Measurements from ENCODE around the gene UBA3. TPM values are rescaled to one million over a fixed set of nuclear protein-coding genes. Genes with fewer than 3 reads are reported as not detected.

Gene UBA3
- total RNA-seq (2014; rRNA removed; shearing (Covaris generic)): 71.4 and 77.6 TPM in 2 replicates

- peak; percentile 93 for DNase-seq (ENCODE audit: low spot score)
- in situ Hi-C loops (cut with HindIII; ENCODE audit: low sequenced_read_pairs): no loop called here
Measured at GRCh38 chr3:69080233-69080920, at the start of gene UBA3. Gene UBA3 (minus strand): TSS chr3:69080365. CDS start chr3:69080353, 12 bp downstream.

- in situ Hi-C loops (cut with HindIII; ENCODE audit: low sequenced_read_pairs): no loop called here
- no peak for DNase-seq (ENCODE audit: low spot score)
Measured at GRCh38 chr3:69129531-69129930, 49.4 kb upstream of the UBA3 start.

GRCh38 chr3:69128509-69128908 lies 48.3 kb upstream of the UBA3 start:
- in situ Hi-C loops (cut with HindIII; ENCODE audit: low sequenced_read_pairs): no loop called here
- DNase-seq (ENCODE audit: low spot score): no peak

GRCh38 chr3:69126999-69127398 lies 46.8 kb upstream of the UBA3 start:
- in situ Hi-C loops (cut with HindIII; ENCODE audit: low sequenced_read_pairs): no loop called here
- DNase-seq (ENCODE audit: low spot score): no peak

GRCh38 chr3:69126216-69126615 lies 46.1 kb upstream of the UBA3 start:
- no peak for DNase-seq (ENCODE audit: low spot score)
- in situ Hi-C loops (cut with HindIII; ENCODE audit: low sequenced_read_pairs): no loop called here

GRCh38 chr3:69122403-69122802 lies 42.2 kb upstream of the UBA3 start, which contains the start of gene LMOD3:
Gene LMOD3 (minus strand): TSS chr3:69122595. CDS start chr3:69122386, 209 bp downstream.
- in situ Hi-C loops (cut with HindIII; ENCODE audit: low sequenced_read_pairs): no loop called here
- no peak for DNase-seq (ENCODE audit: low spot score)

GRCh38 chr3:69121950-69122349 lies 41.8 kb upstream of the UBA3 start:
- no peak for DNase-seq (ENCODE audit: low spot score)
- in situ Hi-C loops (cut with HindIII; ENCODE audit: low sequenced_read_pairs): no loop called here

GRCh38 chr3:69121513-69121912 lies 41.3 kb upstream of the UBA3 start:
- in situ Hi-C loops (cut with HindIII; ENCODE audit: low sequenced_read_pairs): no loop called here
- DNase-seq (ENCODE audit: low spot score): no peak

- peak; percentile 80 for DNase-seq (ENCODE audit: low spot score)
- in situ Hi-C loops (cut with HindIII; ENCODE audit: low sequenced_read_pairs): no loop called here
Measured at GRCh38 chr3:69120879-69121464, 40.8 kb upstream of the UBA3 start.

- no peak for DNase-seq (ENCODE audit: low spot score)
- in situ Hi-C loops (cut with HindIII; ENCODE audit: low sequenced_read_pairs): no loop called here
Measured at GRCh38 chr3:69119681-69120080, 39.5 kb upstream of the UBA3 start.

GRCh38 chr3:69119138-69119537 lies 39.0 kb upstream of the UBA3 start:
- in situ Hi-C loops (cut with HindIII; ENCODE audit: low sequenced_read_pairs): no loop called here
- DNase-seq (ENCODE audit: low spot score): no peak

GRCh38 chr3:69118555-69118954 lies 38.4 kb upstream of the UBA3 start:
- in situ Hi-C loops (cut with HindIII; ENCODE audit: low sequenced_read_pairs): no loop called here
- DNase-seq (ENCODE audit: low spot score): no peak

GRCh38 chr3:69116897-69117296 lies 36.7 kb upstream of the UBA3 start:
- in situ Hi-C loops (cut with HindIII; ENCODE audit: low sequenced_read_pairs): no loop called here
- no peak for DNase-seq (ENCODE audit: low spot score)

GRCh38 chr3:69116162-69116561 lies 36.0 kb upstream of the UBA3 start:
- in situ Hi-C loops (cut with HindIII; ENCODE audit: low sequenced_read_pairs): no loop called here
- no peak for DNase-seq (ENCODE audit: low spot score)

- in situ Hi-C loops (cut with HindIII; ENCODE audit: low sequenced_read_pairs): no loop called here
- DNase-seq (ENCODE audit: low spot score): no peak
Measured at GRCh38 chr3:69115731-69116130, 35.6 kb upstream of the UBA3 start.

GRCh38 chr3:69113536-69113935 lies 33.4 kb upstream of the UBA3 start:
- no peak for DNase-seq (ENCODE audit: low spot score)
- in situ Hi-C loops (cut with HindIII; ENCODE audit: low sequenced_read_pairs): no loop called here

- DNase-seq (ENCODE audit: low spot score): no peak
- in situ Hi-C loops (cut with HindIII; ENCODE audit: low sequenced_read_pairs): no loop called here
Measured at GRCh38 chr3:69110941-69111546, 30.9 kb upstream of the UBA3 start.

GRCh38 chr3:69108811-69109210 lies 28.6 kb upstream of the UBA3 start:
- in situ Hi-C loops (cut with HindIII; ENCODE audit: low sequenced_read_pairs): no loop called here

GRCh38 chr3:69107841-69108240 lies 27.7 kb upstream of the UBA3 start:
- DNase-seq (ENCODE audit: low spot score): no peak
- in situ Hi-C loops (cut with HindIII; ENCODE audit: low sequenced_read_pairs): no loop called here

More at GRCh38 chr3:69108811-69109210, 28.6 kb upstream of the UBA3 start:
- no peak for DNase-seq (ENCODE audit: low spot score)

- no peak for DNase-seq (ENCODE audit: low spot score)
- in situ Hi-C loops (cut with HindIII; ENCODE audit: low sequenced_read_pairs): no loop called here
Measured at GRCh38 chr3:69105320-69105719, 25.2 kb upstream of the UBA3 start.

GRCh38 chr3:69104586-69104985 lies 24.4 kb upstream of the UBA3 start:
- in situ Hi-C loops (cut with HindIII; ENCODE audit: low sequenced_read_pairs): no loop called here

More at GRCh38 chr3:69104586-69104985, 24.4 kb upstream of the UBA3 start:
- no peak for DNase-seq (ENCODE audit: low spot score)
